Peyer's patch (tissue), 4 donors: ENCODE measurements around the gene RFX1. TPM values are rescaled to one million over a fixed set of nuclear protein-coding genes. Genes with fewer than 3 reads are reported as not detected.

Source experiments
- DNase-seq, 3 donors: peaks; one replicate each; pipeline ENCODE4 v3.0.0-alpha.2; 2017 to 2019
- H3K27ac ChIP-seq, 4 donors: fragments of 200-600 bp; sonication (generic); one replicate each; pipeline ENCODE4 v1.5.1; 2016 to 2019
- H3K27me3 ChIP-seq, 2 donors: fragments of 200-600 bp; sonication (generic); one replicate each; pipeline ENCODE4 v1.5.1; 2019
- H3K36me3 ChIP-seq, 3 donors: fragments of 200-600 bp; sonication (generic); one replicate each; pipeline ENCODE4 v1.5.1; 2016 to 2019
- H3K4me1 ChIP-seq, 4 donors: fragments of 200-600 bp; sonication (generic); one replicate each; pipeline ENCODE4 v1.5.1; 2016 to 2019
- H3K4me3 ChIP-seq, 4 donors: fragments of 200-600 bp; sonication (generic); 1 replicate in 3 of 4; 2 replicates in 1 of 4; pipeline ENCODE4 v1.5.1; 2016 to 2019; ENCODE audit warnings: mild to moderate bottlenecking in 1 of 4
- H3K9me3 ChIP-seq, 4 donors: fragments of 200-600 bp; sonication (generic); one replicate each; pipeline ENCODE4 v1.5.1; 2016 to 2019; ENCODE audit warnings: mild to moderate bottlenecking in 1 of 4
- CTCF ChIP-seq, 6 experiments: fragments of 450-650 bp in 4 of 6; fragments of 200-600 bp in 2 of 6; sonication (generic) in 1 of 6; IDR thresholded peaks; one replicate each; pipeline ENCODE4 v1.5.1; 2017 to 2019; ENCODE audit warnings: antibody characterized with exemption in 6 of 6, mild to moderate bottlenecking in 3 of 6, moderate library complexity in 1 of 6
- POLR2A ChIP-seq, 2 donors: fragments of 450-650 bp; IDR thresholded peaks; one replicate each; pipeline ENCODE4 v1.5.1; 2017; ENCODE audit warnings: antibody characterized with exemption in 2 of 2, mild to moderate bottlenecking in 2 of 2, moderate library complexity in 2 of 2
- total RNA-seq, 4 donors: library from RNA; depleted of rRNA; stranded (reverse); fragments of >200 nt; gene quantifications; one replicate each; pipeline ENCODE4 v1.1.0, GENCODE V29; 2016

RFX1 gene
- total RNA-seq = 10 to 100 TPM in 2 of 4 donors, 1 to 10 TPM in 2; 5.8 to 19.0 (median 9.6) TPM

- Histone ChIP-seq H3K36me3 (no peaks in the 10 kb centered on the region), H3K4me1 (peaks cover 3 to 26% (median 24%) of the 10 kb centered on the region in 4 donors), H3K4me3 (peak within 1 kb of the TSS; percentile 90 to 98 (median 96)), H3K27ac (peak within 1 kb of the TSS; percentile 98 to 100 (median 99)), H3K27me3 (no peaks in the 10 kb centered on the region), H3K9me3 (no peaks in the 10 kb centered on the region)
- DNase-seq = peak; percentile 100
- TF ChIP-seq POLR2A (IDR thresholded peaks at IDR 0.05) (no peak), CTCF (IDR thresholded peaks at IDR 0.05) (no peak)
These were observed at the start of gene RFX1 for GRCh38 chr19:14006085-14006765. TSS of gene RFX1 (minus strand) at chr19:14006320. CDS start at chr19:13993843, 12,477 bp downstream.

- no peak overlapping the region for H3K27ac ChIP-seq
- no peak for TF ChIP-seq CTCF (IDR thresholded peaks at IDR 0.05)
- TF ChIP-seq POLR2A (IDR thresholded peaks at IDR 0.05) = no peak
- no peaks in the 10 kb centered on the region for H3K27me3 ChIP-seq
- H3K4me1 ChIP-seq = peaks cover 0 to 14% (median 5%) of the 10 kb centered on the region in 4 donors
- no peaks in the 10 kb centered on the region for H3K9me3 ChIP-seq
- DNase-seq = no peak
- no peak overlapping the region for H3K4me3 ChIP-seq
- H3K36me3 ChIP-seq = no peaks in the 10 kb centered on the region
These were observed 49.3 kb upstream of the RFX1 start for GRCh38 chr19:14055396-14055795.

GRCh38 chr19:14054721-14055120 lies 48.6 kb upstream of the RFX1 start:
- Histone ChIP-seq H3K27me3 (no peaks in the 10 kb centered on the region), H3K27ac (no peak overlapping the region), H3K4me3 (no peak overlapping the region), H3K9me3 (no peaks in the 10 kb centered on the region), H3K4me1 (peaks cover 0 to 14% (median 5%) of the 10 kb centered on the region in 4 donors), H3K36me3 (no peaks in the 10 kb centered on the region)
- no peak for DNase-seq
- TF ChIP-seq POLR2A (IDR thresholded peaks at IDR 0.05) (no peak), CTCF (IDR thresholded peaks at IDR 0.05) (no peak)

GRCh38 chr19:14054099-14054498 lies 48.0 kb upstream of the RFX1 start:
- peaks cover 0 to 12% (median 5%) of the 10 kb centered on the region in 4 donors for H3K4me1 ChIP-seq
- no peak overlapping the region for H3K4me3 ChIP-seq
- DNase-seq = no peak
- no peaks in the 10 kb centered on the region for H3K36me3 ChIP-seq
- TF ChIP-seq CTCF (IDR thresholded peaks at IDR 0.05) (no peak), POLR2A (IDR thresholded peaks at IDR 0.05) (no peak)
- no peaks in the 10 kb centered on the region for H3K9me3 ChIP-seq
- H3K27me3 ChIP-seq = no peaks in the 10 kb centered on the region
- H3K27ac ChIP-seq = no peak overlapping the region

- Histone ChIP-seq H3K9me3 (no peaks in the 10 kb centered on the region), H3K4me3 (no peak overlapping the region), H3K27ac (no peak overlapping the region), H3K4me1 (peaks cover 0 to 7% (median 4%) of the 10 kb centered on the region in 4 donors), H3K36me3 (no peaks in the 10 kb centered on the region), H3K27me3 (no peaks in the 10 kb centered on the region)
- TF ChIP-seq POLR2A (IDR thresholded peaks at IDR 0.05) (no peak), CTCF (IDR thresholded peaks at IDR 0.05) (no peak)
- DNase-seq = no peak
These were observed 47.4 kb upstream of the RFX1 start for GRCh38 chr19:14053500-14053899.
